Prostate gland (tissue), 2 donors: Measurements from ENCODE around the gene ANO2. TPM values are rescaled to one million over a fixed set of nuclear protein-coding genes. Genes with fewer than 3 reads are reported as not detected.
A peak's percentile ranks its signal among the peaks of the same experiment; 100 is the strongest.
"Not testable (repeated sequence)": the region's sequence is repeated elsewhere in the genome, so short reads cannot be mapped to it uniquely, and the experiment has no call there.

ENCODE experiments used
- DNase-seq: peaks from one replicate; pipeline ENCODE4 v3.0.0-alpha.2; 2019; ENCODE audit warnings: low spot score
- H3K27ac ChIP-seq, 2 donors: fragments of 200-600 bp; sonication (generic); 2 replicates each; pipeline ENCODE4 v1.5.1; 2017 to 2019
- H3K27me3 ChIP-seq: fragments of 200-600 bp; sonication (generic); replicated peaks from 2 replicates; pipeline ENCODE4 v1.5.1; 2019; ENCODE audit not compliant: insufficient read depth
- H3K36me3 ChIP-seq, 2 donors: fragments of 200-600 bp; sonication (generic); 1 replicate in 1 of 2; 2 replicates in 1 of 2; pipeline versions ENCODE4 v1.5.1 to v1.8.1; 2017 to 2019
- H3K4me1 ChIP-seq: fragments of 200-600 bp; sonication (generic); replicated peaks from 2 replicates; pipeline ENCODE4 v1.5.1; 2019
- H3K4me3 ChIP-seq, 2 donors: fragments of 200-600 bp; sonication (generic); 2 replicates each; pipeline ENCODE4 v1.5.1; 2017 to 2019
- H3K9me3 ChIP-seq: fragments of 200-600 bp; sonication (generic); 2 replicates; pipeline ENCODE4 v1.5.1; 2017
- CTCF ChIP-seq, 4 experiments: fragments of 200-600 bp in 2 of 4; fragments of 450-650 bp in 2 of 4; sonication (generic) in 2 of 4; IDR thresholded peaks; 1 replicate in 3 of 4; 2 replicates in 1 of 4; pipeline ENCODE4 v1.5.1; 2016 to 2019; ENCODE audit warnings: antibody characterized with exemption in 4 of 4, mild to moderate bottlenecking in 2 of 4, moderate library complexity in 2 of 4
- POLR2A ChIP-seq: fragments of 450-650 bp; IDR thresholded peaks from one replicate; pipeline ENCODE4 v1.6.1; 2016; ENCODE audit warnings: antibody characterized with exemption, mild to moderate bottlenecking
- POLR2AphosphoS5 ChIP-seq: sonication (generic); formaldehyde crosslinking; IDR thresholded peaks from one replicate; pipeline ENCODE4 v1.6.1; 2017; ENCODE audit warnings: antibody characterized with exemption
- WGBS: methylation state at CpG from one replicate; pipeline ENCODE4 v1.1.5; 2018; 5-methylcytosine and 5-hydroxymethylcytosine counted together
- intact Hi-C: fragments of 100-400 bp; cut with DNase I; formaldehyde crosslinking; loops from one replicate; pipeline ENCODE4 v1.14.2; 2022
- total RNA-seq, 2 donors: library from RNA; depleted of rRNA; stranded (reverse); fragments of >200 nt; gene quantifications; one replicate each; pipeline ENCODE4 v1.1.0, GENCODE V29; 2016

ANO2 gene
- total RNA-seq, 2 donors from 2014 or later, result 0.64 to 7.0 TPM

DNA sequence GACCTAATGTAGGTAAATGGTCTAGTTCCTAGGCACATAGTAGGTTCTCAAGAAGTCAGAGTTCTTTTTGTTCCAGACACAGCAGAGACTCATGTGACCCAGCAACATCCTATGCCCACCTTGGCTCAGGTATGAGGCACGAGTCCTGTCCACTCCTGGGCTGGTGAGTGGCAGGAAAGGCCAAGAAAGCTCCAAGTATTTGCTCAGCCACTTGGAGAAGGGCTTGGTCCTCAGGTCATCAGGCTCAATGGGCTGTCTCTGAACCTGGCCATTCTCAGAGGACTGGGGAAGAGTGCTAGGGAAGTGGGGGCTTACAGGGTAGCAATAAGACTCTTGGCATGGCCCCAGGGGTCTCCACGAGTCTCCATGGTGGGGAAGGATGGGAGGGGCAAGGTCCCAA lies 260.1 kb downstream of the ANO2 start:
- Histone ChIP-seq H3K27me3 (no peaks in the 10 kb centered on the region), H3K4me1 (no peaks in the 10 kb centered on the region), H3K36me3 (no peaks in the 10 kb centered on the region), H3K9me3 (no peaks in the 10 kb centered on the region), H3K27ac (no peak overlapping the region), H3K4me3 (no peak overlapping the region)
- TF ChIP-seq POLR2AphosphoS5 (no peak), CTCF (IDR thresholded peaks at IDR 0.05) (no peak), POLR2A (no peak)
- intact Hi-C loops, result no loop called here
- 86% methylated on average over 2 of the region's 2 CpGs for WGBS
- DNase-seq, result no peak

GRCh38 chr12:5682581-5682980 lies 262.5 kb downstream of the ANO2 start:
- H3K27me3 ChIP-seq, result no peaks in the 10 kb centered on the region
- TF ChIP-seq CTCF (IDR thresholded peaks at IDR 0.05) (no peak), POLR2A (no peak), POLR2AphosphoS5 (no peak)
- H3K4me1 ChIP-seq, result no peaks in the 10 kb centered on the region
- 87% methylated on average over 3 of the region's 3 CpGs for WGBS
- no peaks in the 10 kb centered on the region for H3K9me3 ChIP-seq
- no peak for DNase-seq
- intact Hi-C loops, result no loop called here
- H3K36me3 ChIP-seq, result no peaks in the 10 kb centered on the region
- no peak overlapping the region for H3K4me3 ChIP-seq
- no peak overlapping the region for H3K27ac ChIP-seq

GRCh38 chr12:5678176-5678575 lies 266.9 kb downstream of the ANO2 start:
- WGBS, result 76% methylated on average over 5 of the region's 5 CpGs
- intact Hi-C loops, result no loop called here
- H3K4me3 ChIP-seq, result no peak overlapping the region
- no peaks in the 10 kb centered on the region for H3K36me3 ChIP-seq
- TF ChIP-seq POLR2AphosphoS5, result no peak
- TF ChIP-seq POLR2A, result no peak
- no peak for TF ChIP-seq CTCF (IDR thresholded peaks at IDR 0.05)
- H3K4me1 ChIP-seq, result no peaks in the 10 kb centered on the region
- H3K27ac ChIP-seq, result no peak overlapping the region
- no peak for DNase-seq
- no peaks in the 10 kb centered on the region for H3K9me3 ChIP-seq
- H3K27me3 ChIP-seq, result peaks cover 2% of the 10 kb centered on the region

GRCh38 chr12:5669624-5670023 lies 275.4 kb downstream of the ANO2 start:
- H3K27me3 ChIP-seq, H3K27ac ChIP-seq, H3K36me3 ChIP-seq, H3K9me3 ChIP-seq, intact Hi-C loops, H3K4me3 ChIP-seq, H3K4me1 ChIP-seq: not testable (repeated sequence)
- TF ChIP-seq POLR2AphosphoS5, result peak; percentile 38
- WGBS, result 85% methylated on average over 1 of the region's 1 CpG
- DNase-seq, result peak; percentile 11

GRCh38 chr12:5665615-5666014 lies 279.4 kb downstream of the ANO2 start:
- no peaks in the 10 kb centered on the region for H3K9me3 ChIP-seq
- H3K27me3 ChIP-seq, result no peaks in the 10 kb centered on the region
- H3K27ac ChIP-seq, result no peak overlapping the region
- no peaks in the 10 kb centered on the region for H3K4me1 ChIP-seq
- no peak overlapping the region for H3K4me3 ChIP-seq
- no peaks in the 10 kb centered on the region for H3K36me3 ChIP-seq
- no peak for DNase-seq
- 88% methylated on average over 3 of the region's 4 CpGs for WGBS
- intact Hi-C loops, result no loop called here
- no peak for TF ChIP-seq CTCF (IDR thresholded peaks at IDR 0.05)
